K562 (cell line): ENCODE results near the gene PDE6C. TPM values are rescaled to one million over a fixed set of nuclear protein-coding genes. Genes with fewer than 3 reads are reported as not detected.

Experiments
- ATAC-seq: fragments of 200-7000 bp; cut with Tn5 transposase; 3 replicates; pipeline ENCODE4 v1.9.1; 2020; ENCODE audit warnings: moderate library complexity
- BruUV-seq: library from RNA; stranded (reverse); fragments of 400-500 nt; replicated peaks from 2 replicates; lab custom pipeline; 2021; lab: Mats Ljungman, UMichigan
- CTCF ChIA-PET: fragments of 300-600 bp; formaldehyde crosslinking; extraction: SDS; loops from one replicate; lab custom pipeline; 2021; ENCODE audit warnings: low intra/inter-chr PET ratio; lab: Yijun Ruan, JAX
- POLR2A ChIA-PET: fragments of 300-600, 350-650 bp; sonication (Branson Sonifier 250); formaldehyde crosslinking; extraction: SDS; loops from one replicate; lab custom pipeline; 2021; ENCODE audit warnings: antibody characterized with exemption, inconsistent platforms; lab: Yijun Ruan, JAX
- DNase-seq, 4 experiments: peaks; one replicate each; pipeline versions ENCODE4 v3.0.0 to v3.0.0-alpha.2; 2011 to 2018; ENCODE audit warnings: low spot score in 3 of 4, mixed read lengths in 3 of 4; ENCODE audit errors: extremely low read depth in 1 of 4
- FAIRE-seq: peaks from 2 replicates; lab custom pipeline; 2011; peaks lifted over from hg19 to GRCh38; lab: Jason Lieb, UNC
- H2AFZ ChIP-seq: 2 replicates; pipeline ENCODE4 v1.6.0; 2011; ENCODE audit warnings: low read depth, low read length, control low read depth, inconsistent platforms
- H3K27ac ChIP-seq: fragments of 200-600 bp; 3 replicates; pipeline ENCODE4 v1.8.0; 2011; ENCODE audit warnings: low read depth, mild to moderate bottlenecking, control low read depth, inconsistent platforms, low read length, moderate library complexity, mixed read lengths; ENCODE audit errors: extremely low read depth
- H3K27me3 ChIP-seq, 2 experiments: fragments of 300-600 bp in 1 of 2; 2 replicates in 1 of 2; 3 replicates in 1 of 2; pipeline versions ENCODE4 v1.6.0 to v1.8.0; 2011; ENCODE audit warnings: inconsistent platforms in 2 of 2, low read length in 2 of 2, mild to moderate bottlenecking in 1 of 2, mixed read lengths in 1 of 2, moderate library complexity in 1 of 2; ENCODE audit not compliant: control insufficient read depth in 2 of 2, insufficient read depth in 2 of 2
- H3K36me3 ChIP-seq: fragments of 300-600 bp; 3 replicates; pipeline ENCODE4 v1.8.0; 2011; ENCODE audit warnings: mild to moderate bottlenecking, low read length, inconsistent platforms; ENCODE audit not compliant: control insufficient read depth, insufficient read depth
- H3K4me1 ChIP-seq, 2 experiments: fragments of 200-600 bp in 1 of 2; replicated peaks in 1 of 2; 2 replicates in 1 of 2; 3 replicates in 1 of 2; pipeline versions ENCODE4 v1.5.1 to v1.8.0; 2011; ENCODE audit warnings: inconsistent platforms in 2 of 2, low read length in 2 of 2, mild to moderate bottlenecking in 1 of 2, mixed read lengths in 1 of 2, moderate library complexity in 1 of 2; ENCODE audit not compliant: control insufficient read depth in 2 of 2, insufficient read depth in 2 of 2
- H3K4me2 ChIP-seq: 2 replicates; pipeline ENCODE4 v1.6.1; 2011; ENCODE audit warnings: low read length, control low read depth, inconsistent platforms, mixed read lengths; ENCODE audit not compliant: insufficient read depth
- H3K4me3 ChIP-seq: fragments of 200-600 bp; sonication (generic), shearing (Covaris generic); 2 replicates; pipeline ENCODE4 v1.5.1; 2016; ENCODE audit warnings: control low read depth, inconsistent platforms
- H3K79me2 ChIP-seq: fragments of 200-600 bp; 3 replicates; pipeline ENCODE4 v1.8.0; 2011; ENCODE audit warnings: low read length, inconsistent platforms; ENCODE audit not compliant: control insufficient read depth, insufficient read depth
- H3K9ac ChIP-seq, 2 experiments: 2 replicates each; pipeline versions ENCODE4 v1.6.0 to v1.6.1; 2011; ENCODE audit warnings: low read depth in 2 of 2, low read length in 2 of 2, control low read depth in 1 of 2, inconsistent platforms in 1 of 2, mild to moderate bottlenecking in 1 of 2, mixed read lengths in 1 of 2; ENCODE audit not compliant: insufficient read depth in 1 of 2
- H3K9me1 ChIP-seq: one replicate; pipeline ENCODE4 v1.6.0; 2011; ENCODE audit warnings: inconsistent platforms, mild to moderate bottlenecking, low read length, moderate library complexity; ENCODE audit not compliant: control insufficient read depth, insufficient read depth
- H3K9me3 ChIP-seq: replicated peaks from 2 replicates; pipeline ENCODE4 v1.5.1; 2011; ENCODE audit warnings: low read depth, low read length, inconsistent platforms; ENCODE audit not compliant: control insufficient read depth, insufficient read depth
- H4K20me1 ChIP-seq: replicated peaks from 2 replicates; pipeline ENCODE4 v1.6.1; 2011; ENCODE audit warnings: low read length, inconsistent platforms, mixed read lengths; ENCODE audit not compliant: control insufficient read depth, insufficient read depth
- BCL6 ChIP-seq: fragments of 250-450 bp; sonication (Bioruptor Pico); IDR thresholded peaks from 2 replicates; pipeline ENCODE4 v1.4.0; 2020
- BCOR ChIP-seq: fragments of 450-650 bp; IDR thresholded peaks from 2 replicates; pipeline ENCODE4 v1.6.1; 2016
- BRD4 ChIP-seq: fragments of 200-600 bp; sonication (generic); IDR thresholded peaks from 2 replicates; pipeline ENCODE4 v1.6.1; 2017; ENCODE audit warnings: inconsistent platforms
- ELK1 ChIP-seq: sonication (generic); formaldehyde crosslinking; IDR thresholded peaks from 2 replicates; pipeline ENCODE4 v1.8.1; 2022; ENCODE audit warnings: missing genetic modification reagents
- GTF2A2 ChIP-seq: IDR thresholded peaks from 2 replicates; pipeline ENCODE4 v1.6.1; 2016; ENCODE audit warnings: mild to moderate bottlenecking, missing genetic modification characterization, missing compliant biosample characterization
- HMGN3 ChIP-seq: IDR thresholded peaks from 2 replicates; pipeline ENCODE4 v1.6.1; 2011; ENCODE audit warnings: borderline replicate concordance, low read depth, mild to moderate bottlenecking, mixed read lengths, low read length; ENCODE audit not compliant: insufficient read length; ENCODE audit errors: extremely low read depth
- JUND ChIP-seq, 2 experiments: IDR thresholded peaks; 2 replicates in 1 of 2; 3 replicates in 1 of 2; pipeline ENCODE4 v1.6.1; 2011; ENCODE audit warnings: borderline replicate concordance in 2 of 2, low read depth in 2 of 2, low read length in 2 of 2, improper control_type of control experiment in 1 of 2, missing biosample characterization in 1 of 2, missing genetic modification characterization in 1 of 2, missing genetic modification reagents in 1 of 2
- MTA3 ChIP-seq: fragments of 450-650 bp; formaldehyde crosslinking; IDR thresholded peaks from 2 replicates; pipeline ENCODE4 v1.6.1; 2017; ENCODE audit warnings: mild to moderate bottlenecking, borderline replicate concordance
- PML ChIP-seq: IDR thresholded peaks from 2 replicates; pipeline ENCODE4 v1.6.1; 2012; ENCODE audit warnings: low read length, inconsistent platforms
- POLR2B ChIP-seq: fragments of 450-650 bp; IDR thresholded peaks from 2 replicates; pipeline ENCODE4 v1.6.1; 2018; ENCODE audit warnings: low read depth; ENCODE audit not compliant: partially characterized antibody
- SAFB ChIP-seq: fragments of 200-400 bp; formaldehyde crosslinking; IDR thresholded peaks from 2 replicates; pipeline ENCODE4 v1.6.1; 2017; ENCODE audit warnings: low read depth, low read length, borderline replicate concordance
- XRCC4 ChIP-seq: IDR thresholded peaks from one replicate; pipeline ENCODE4 v1.6.1; 2011; ENCODE audit not compliant: insufficient read depth, insufficient read length; ENCODE audit errors: extremely low read depth
- ZFP1 ChIP-seq: fragments of 450-650 bp; formaldehyde crosslinking; IDR thresholded peaks from 2 replicates; pipeline ENCODE4 v1.4.0; 2020; ENCODE audit warnings: mild to moderate bottlenecking, mixed read lengths
- ZNF253 ChIP-seq: fragments of 250-450 bp; sonication (Bioruptor Pico); conservative IDR thresholded peaks from 2 replicates; pipeline ENCODE4 v1.6.1; 2021; ENCODE audit warnings: mild to moderate bottlenecking
- ZNF408 ChIP-seq: fragments of 250-450 bp; sonication (Bioruptor Pico); IDR thresholded peaks from 2 replicates; pipeline ENCODE4 v1.4.0; 2020; ENCODE audit warnings: low read depth, mild to moderate bottlenecking, moderate library complexity
- ZNF707 ChIP-seq: fragments of 250-450 bp; sonication (Bioruptor Pico); conservative IDR thresholded peaks from 2 replicates; pipeline ENCODE4 v1.8.0; 2022; ENCODE audit warnings: inconsistent platforms, mild to moderate bottlenecking, moderate library complexity
- WGBS: fragments of 100-300 bp; shearing (Covaris generic); methylation state at CpG from one replicate; pipeline ENCODE4 v1.1.6; 2016; ENCODE audit warnings: low coverage, mixed read lengths; ENCODE audit not compliant: insufficient coverage; ENCODE audit errors: missing lambda C conversion rate; 5-methylcytosine and 5-hydroxymethylcytosine counted together
- in situ Hi-C: fragments of 300-500 bp; cut with MboI; formaldehyde crosslinking; loops from 4 replicates; pipeline ENCODE4 v1.15.0; 2018; ENCODE audit warnings: inconsistent platforms, mixed read lengths
- intact Hi-C: fragments of 100-400 bp; cut with micrococcal nuclease; formaldehyde crosslinking; loops from 2 replicates; pipeline ENCODE4 v1.14.2; 2022
- polyA plus RNA-seq, 8 experiments: library from polyadenylated mRNA; depleted of rRNA in 4 of 8; stranded (reverse) in 5 of 8; unstranded in 3 of 8; fragments of >200 nt; fragmentation: Nextera tagmentation in 2 of 8; fragmentation: Illumina TruSeq in 1 of 8; extraction: Ambion mirVana in 2 of 8; extraction: Trizol in 1 of 8; gene quantifications; 2 replicates each; pipeline versions ENCODE4 v1.2.1 to v1.2.3, GENCODE V29; 2011 to 2014; ENCODE audit warnings: inconsistent platforms in 1 of 8, missing spikeins in 1 of 8
- total RNA-seq, 7 experiments: library from RNA; depleted of rRNA in 6 of 7; stranded (reverse); fragments of >200 nt in 6 of 7; fragmentation: Illumina TruSeq in 2 of 7; extraction: Trizol in 2 of 7; gene quantifications; 2 replicates each; pipeline versions ENCODE4 v1.2.1 to v1.2.3, GENCODE V29; 2011 to 2021; ENCODE audit warnings: low replicate concordance in 1 of 7
- TF ChIP-seq, protein P1 (sequence below): sonication (generic); formaldehyde crosslinking; IDR thresholded peaks from 2 replicates; pipeline ENCODE4 v1.8.0; 2022; ENCODE audit warnings: mild to moderate bottlenecking, missing genetic modification reagents
- TF ChIP-seq, protein P2 (sequence below): fragments of 450-650 bp; conservative IDR thresholded peaks from 2 replicates; pipeline ENCODE4 v1.6.1; 2016; ENCODE audit warnings: missing genetic modification characterization, low read depth, mild to moderate bottlenecking, missing compliant biosample characterization, moderate library complexity

The PDE6C gene
- total and polyA plus RNA-seq, 9 of the 15 experiments (the other 6 are each of a cell fraction or from before 2014, with no cell fraction given): not detected

- no peak for DNase-seq
- in situ Hi-C loops (no loop called here), intact Hi-C loops (no loop called here)
- Histone ChIP-seq H3K79me2 (no peaks in the 10 kb centered on the region), H3K4me2 (no peak overlapping the region), H3K4me1 (no peaks in the 10 kb centered on the region), H3K4me3 (no peak overlapping the region), H3K27ac (no peak overlapping the region), H4K20me1 (no peaks in the 10 kb centered on the region), H3K9me3 (no peaks in the 10 kb centered on the region), H2AFZ (no peak overlapping the region), H3K36me3 (no peaks in the 10 kb centered on the region), H3K9me1 (no peaks in the 10 kb centered on the region), H3K9ac (no peak overlapping the region), H3K27me3 (peaks cover 2 to 9% of the 10 kb centered on the region in 2 experiments; a peak in 3 of 5 replicates)
- no peak for TF ChIP-seq ELK1 (CRISPR knock-in tag)
- no peak for TF ChIP-seq JUND (IDR thresholded peaks at IDR 0.05; ENCODE audit: borderline replicate concordance, low read depth, low read length)
- TF ChIP-seq JUND (tag; IDR thresholded peaks at IDR 0.05; ENCODE audit: borderline replicate concordance, low read depth, low read length): no peak
- no peak for TF ChIP-seq ZNF408 (CRISPR knock-in tag)
- TF ChIP-seq BCOR: no peak
- TF ChIP-seq SAFB: no peak
- TF ChIP-seq ZFP1: no peak
- no peak for TF ChIP-seq GTF2A2 (tag)
- no peak for TF ChIP-seq BRD4
- TF ChIP-seq, protein P1, sequence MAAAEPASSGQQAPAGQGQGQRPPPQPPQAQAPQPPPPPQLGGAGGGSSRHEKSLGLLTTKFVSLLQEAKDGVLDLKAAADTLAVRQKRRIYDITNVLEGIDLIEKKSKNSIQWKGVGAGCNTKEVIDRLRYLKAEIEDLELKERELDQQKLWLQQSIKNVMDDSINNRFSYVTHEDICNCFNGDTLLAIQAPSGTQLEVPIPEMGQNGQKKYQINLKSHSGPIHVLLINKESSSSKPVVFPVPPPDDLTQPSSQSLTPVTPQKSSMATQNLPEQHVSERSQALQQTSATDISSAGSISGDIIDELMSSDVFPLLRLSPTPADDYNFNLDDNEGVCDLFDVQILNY (CRISPR knock-in tag): no peak
- TF ChIP-seq XRCC4: no peak
- no peak for TF ChIP-seq ZNF253
- no peak for TF ChIP-seq POLR2B
- no peak for TF ChIP-seq PML
- TF ChIP-seq BCL6 (CRISPR knock-in tag): no peak
- TF ChIP-seq, protein P2, sequence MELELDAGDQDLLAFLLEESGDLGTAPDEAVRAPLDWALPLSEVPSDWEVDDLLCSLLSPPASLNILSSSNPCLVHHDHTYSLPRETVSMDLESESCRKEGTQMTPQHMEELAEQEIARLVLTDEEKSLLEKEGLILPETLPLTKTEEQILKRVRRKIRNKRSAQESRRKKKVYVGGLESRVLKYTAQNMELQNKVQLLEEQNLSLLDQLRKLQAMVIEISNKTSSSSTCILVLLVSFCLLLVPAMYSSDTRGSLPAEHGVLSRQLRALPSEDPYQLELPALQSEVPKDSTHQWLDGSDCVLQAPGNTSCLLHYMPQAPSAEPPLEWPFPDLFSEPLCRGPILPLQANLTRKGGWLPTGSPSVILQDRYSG (tag): no peak
- TF ChIP-seq MTA3: no peak
- no peak for TF ChIP-seq HMGN3
- no peak for TF ChIP-seq ZNF707
- ChIA-PET CTCF (no interaction called here), POLR2A (interaction anchor here (0.6 kb wide), 1 partner anchor 597 kb away, joined by 3 read pairs; no protein-coding TSS in a partner anchor)
- WGBS: 3% methylated on average over 9 of the region's 9 CpGs
- FAIRE-seq: no peak
- no peak for ATAC-seq
- BruUV-seq: no TSS peak
Observed at GRCh38 chr10:93615576-93616235, 3.4 kb downstream of the PDE6C start.
